Measurements from ENCODE around the gene DLG2.

DNA sequence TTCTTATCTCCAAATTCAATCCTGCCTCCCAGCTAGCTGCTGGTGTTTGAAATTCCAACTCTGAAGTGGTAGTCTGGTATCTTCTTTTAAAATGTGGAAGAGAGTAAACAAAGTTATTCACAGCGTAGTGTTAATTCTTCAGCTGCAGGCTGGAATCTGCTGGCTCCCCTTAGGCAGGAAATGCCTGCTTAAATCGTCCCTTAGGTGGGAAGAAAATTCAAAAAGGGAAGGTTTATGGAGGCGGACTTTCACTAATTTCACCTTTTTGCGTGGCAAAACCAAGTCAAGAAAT is 1901.9 kb downstream of the DLG2 start:
- TF ChIP-seq, protein P1, sequence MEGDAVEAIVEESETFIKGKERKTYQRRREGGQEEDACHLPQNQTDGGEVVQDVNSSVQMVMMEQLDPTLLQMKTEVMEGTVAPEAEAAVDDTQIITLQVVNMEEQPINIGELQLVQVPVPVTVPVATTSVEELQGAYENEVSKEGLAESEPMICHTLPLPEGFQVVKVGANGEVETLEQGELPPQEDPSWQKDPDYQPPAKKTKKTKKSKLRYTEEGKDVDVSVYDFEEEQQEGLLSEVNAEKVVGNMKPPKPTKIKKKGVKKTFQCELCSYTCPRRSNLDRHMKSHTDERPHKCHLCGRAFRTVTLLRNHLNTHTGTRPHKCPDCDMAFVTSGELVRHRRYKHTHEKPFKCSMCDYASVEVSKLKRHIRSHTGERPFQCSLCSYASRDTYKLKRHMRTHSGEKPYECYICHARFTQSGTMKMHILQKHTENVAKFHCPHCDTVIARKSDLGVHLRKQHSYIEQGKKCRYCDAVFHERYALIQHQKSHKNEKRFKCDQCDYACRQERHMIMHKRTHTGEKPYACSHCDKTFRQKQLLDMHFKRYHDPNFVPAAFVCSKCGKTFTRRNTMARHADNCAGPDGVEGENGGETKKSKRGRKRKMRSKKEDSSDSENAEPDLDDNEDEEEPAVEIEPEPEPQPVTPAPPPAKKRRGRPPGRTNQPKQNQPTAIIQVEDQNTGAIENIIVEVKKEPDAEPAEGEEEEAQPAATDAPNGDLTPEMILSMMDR (IDR thresholded peaks at IDR 0.05), result no peak
- TF ChIP-seq POLR2A (IDR thresholded peaks at IDR 0.05), result no peak

Data from tibial nerve (tissue), 3 donors.